Activated CD8-positive, alpha-beta memory T cell treated with anti-CD3 and anti-CD28 coated beads, Interleukin-2, amount 50 U/mL, for 24 hours (primary cell): ENCODE measurements around the gene NCSTN.

Experiments
- DNase-seq: peaks from one replicate; pipeline ENCODE4 v3.0.0-alpha.2; 2020; ENCODE audit errors: extremely low read depth

NCSTN gene

DNA sequence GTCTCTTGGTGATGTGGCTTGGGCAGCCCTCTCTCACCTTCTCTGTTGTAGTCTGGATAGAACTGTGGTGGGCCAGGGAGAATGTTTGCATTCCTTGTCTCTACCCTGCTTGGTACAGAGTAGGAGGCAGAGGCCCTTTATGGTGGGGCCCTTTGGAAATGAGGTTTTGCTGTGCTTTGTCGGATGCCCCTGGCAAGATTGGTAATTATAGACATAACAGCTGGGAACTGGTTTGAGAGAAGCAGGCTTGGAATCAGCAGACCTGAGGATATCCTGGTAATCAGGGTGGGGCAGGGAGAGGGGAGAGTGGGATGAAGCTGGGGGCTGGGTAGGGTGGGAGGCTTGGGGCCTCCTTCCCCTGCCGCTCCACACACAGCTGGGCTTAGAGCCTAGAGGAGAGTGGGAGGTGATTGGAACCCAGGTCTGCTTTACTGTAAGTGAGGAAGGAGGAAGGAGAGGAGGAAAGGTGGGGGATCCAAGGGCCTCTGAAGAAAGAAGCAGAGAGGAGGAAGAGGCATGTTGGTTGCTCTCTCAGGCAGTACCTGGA lies 62.2 kb downstream of the NCSTN start:
- DNase-seq = no peak

GRCh38 chr1:160406131-160406968 lies 63.2 kb downstream of the NCSTN start:
- DNase-seq = no peak

GRCh38 chr1:160407839-160408801 lies 64.9 kb downstream of the NCSTN start:
- DNase-seq = no peak
